Measurements from ENCODE around the gene METTL8. TPM values are rescaled to one million over a fixed set of nuclear protein-coding genes. Genes with fewer than 3 reads are reported as not detected.

METTL8 gene, protein sequence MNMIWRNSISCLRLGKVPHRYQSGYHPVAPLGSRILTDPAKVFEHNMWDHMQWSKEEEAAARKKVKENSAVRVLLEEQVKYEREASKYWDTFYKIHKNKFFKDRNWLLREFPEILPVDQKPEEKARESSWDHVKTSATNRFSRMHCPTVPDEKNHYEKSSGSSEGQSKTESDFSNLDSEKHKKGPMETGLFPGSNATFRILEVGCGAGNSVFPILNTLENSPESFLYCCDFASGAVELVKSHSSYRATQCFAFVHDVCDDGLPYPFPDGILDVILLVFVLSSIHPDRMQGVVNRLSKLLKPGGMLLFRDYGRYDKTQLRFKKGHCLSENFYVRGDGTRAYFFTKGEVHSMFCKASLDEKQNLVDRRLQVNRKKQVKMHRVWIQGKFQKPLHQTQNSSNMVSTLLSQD
- total RNA-seq = 48.9 and 50.5 TPM in 2 replicates

GRCh38 chr2:171433763-171434012, at the start of gene METTL8:
Gene METTL8 (minus strand): TSS chr2:171433990. CDS start chr2:171392185, 41,805 bp downstream.

DNA sequence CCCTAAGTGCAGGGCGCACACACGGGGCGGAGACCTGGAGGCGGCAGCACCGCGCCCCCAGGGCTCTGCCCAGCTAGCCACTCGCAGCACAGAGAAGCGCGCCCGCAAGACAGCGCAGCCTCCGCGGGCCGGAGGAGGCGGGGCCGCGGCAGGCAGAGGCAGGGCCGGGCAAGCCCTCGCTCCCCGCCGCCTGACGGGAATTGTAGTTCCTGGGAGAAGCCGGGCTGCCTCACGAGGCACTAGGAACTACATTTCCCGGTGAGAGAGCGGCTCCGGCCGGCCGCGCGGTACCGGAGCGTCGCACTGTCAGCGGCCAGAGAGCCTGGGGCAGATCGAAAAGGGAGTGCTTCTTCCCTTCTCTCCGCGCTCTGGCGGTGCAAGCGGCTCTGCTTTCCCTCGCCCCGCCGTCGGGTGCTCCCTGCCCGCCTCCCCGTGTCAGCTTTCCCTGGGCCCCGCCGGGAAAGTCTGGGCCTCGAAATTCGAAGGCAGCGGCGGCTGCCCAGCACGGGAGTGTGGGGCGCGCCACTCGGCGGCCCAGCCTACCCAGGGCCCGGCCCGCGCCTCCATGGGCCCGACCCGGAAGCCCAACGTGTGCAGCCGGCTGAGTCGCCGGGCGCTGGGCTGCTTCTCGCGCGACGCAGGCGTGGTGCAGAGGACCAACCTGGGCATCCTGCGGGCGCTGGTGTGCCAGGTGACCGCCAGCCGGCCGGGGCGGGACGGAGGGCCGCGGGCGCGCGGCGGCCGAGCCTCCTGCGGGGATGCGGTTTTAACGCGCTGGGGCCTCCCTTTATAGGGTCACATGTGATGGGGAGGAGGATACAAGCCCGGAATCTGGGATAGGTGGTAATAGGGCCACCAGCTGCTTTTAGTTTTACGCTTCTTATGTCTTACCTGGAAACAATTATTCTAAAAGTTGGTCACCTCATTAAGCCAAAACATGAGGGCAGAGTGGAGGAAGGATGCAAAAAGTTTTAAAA, 511 bp upstream of the METTL8 start, which contains the start of gene DCAF17:
DCAF17 (plus strand) TSS at position 214 of the 977 bp plus-strand sequence; CDS start at position 566, 352 bp downstream.

Other genes with a start within 250 kb of the METTL8 start
- gene DCAF17, start 236 bp upstream of the METTL8 start, total RNA-seq = 29.3 and 30.0 TPM in 2 replicates
- gene CYBRD1, start 88.5 kb upstream of the METTL8 start, total RNA-seq = 43.6 and 66.2 TPM in 2 replicates